ENCODE measurements around the gene ZNF384. TPM values are rescaled to one million over a fixed set of nuclear protein-coding genes. Genes with fewer than 3 reads are reported as not detected.

Gene ZNF384
- total RNA-seq, 1 donor from 2014 or later, result 53.6 TPM

GRCh38 chr12:6646276-6647082, 42.7 kb downstream of the ZNF384 start:
- peak overlapping the region; percentile 63 for H3K27ac ChIP-seq
- ATAC-seq (no peak), DNase-seq (no peak)
- H3K4me1 ChIP-seq, result no peaks in the 10 kb centered on the region
- peaks cover 30% of the 10 kb centered on the region for H3K36me3 ChIP-seq
- peak overlapping the region; percentile 53 for H3K4me3 ChIP-seq
- no peaks in the 10 kb centered on the region for H3K9me3 ChIP-seq
- no peaks in the 10 kb centered on the region for H3K27me3 ChIP-seq
- intact Hi-C loops (cut with DNase I), result no loop called here
- no peak for TF ChIP-seq CTCF (IDR thresholded peaks at IDR 0.05)

GRCh38 chr12:6644903-6645302, 44.3 kb downstream of the ZNF384 start:
- Histone ChIP-seq H3K27ac (peak overlapping the region; percentile 28), H3K4me1 (no peaks in the 10 kb centered on the region), H3K4me3 (no peak overlapping the region), H3K36me3 (peaks cover 14% of the 10 kb centered on the region), H3K27me3 (no peaks in the 10 kb centered on the region), H3K9me3 (no peaks in the 10 kb centered on the region)
- no peak for ATAC-seq
- DNase-seq, result no peak
- peak; percentile 30 for TF ChIP-seq CTCF (IDR thresholded peaks at IDR 0.05)
- intact Hi-C loops (cut with DNase I), result no loop called here

- no peak for DNase-seq
- intact Hi-C loops (cut with DNase I), result no loop called here
Observed at GRCh38 chr12:6644257-6644596, 44.9 kb downstream of the ZNF384 start.

GRCh38 chr12:6643569-6644256, 45.5 kb downstream of the ZNF384 start:
- ATAC-seq, result peak; percentile 52
- intact Hi-C loops (cut with DNase I), result no loop called here
- Histone ChIP-seq H3K36me3 (peaks cover 9% of the 10 kb centered on the region), H3K4me1 (no peaks in the 10 kb centered on the region), H3K27me3 (no peaks in the 10 kb centered on the region), H3K27ac (peak overlapping the region; percentile 28), H3K4me3 (no peak overlapping the region), H3K9me3 (no peaks in the 10 kb centered on the region)
- no peak for TF ChIP-seq CTCF (IDR thresholded peaks at IDR 0.05)
- no peak for DNase-seq

More at GRCh38 chr12:6644257-6644596, 44.9 kb downstream of the ZNF384 start:
- no peaks in the 10 kb centered on the region for H3K27me3 ChIP-seq
- no peak overlapping the region for H3K4me3 ChIP-seq
- H3K27ac ChIP-seq, result peak overlapping the region; percentile 28
- peaks cover 10% of the 10 kb centered on the region for H3K36me3 ChIP-seq
- TF ChIP-seq CTCF (IDR thresholded peaks at IDR 0.05), result no peak
- ATAC-seq, result peak; percentile 75
- no peaks in the 10 kb centered on the region for H3K4me1 ChIP-seq
- H3K9me3 ChIP-seq, result no peaks in the 10 kb centered on the region

DNA sequence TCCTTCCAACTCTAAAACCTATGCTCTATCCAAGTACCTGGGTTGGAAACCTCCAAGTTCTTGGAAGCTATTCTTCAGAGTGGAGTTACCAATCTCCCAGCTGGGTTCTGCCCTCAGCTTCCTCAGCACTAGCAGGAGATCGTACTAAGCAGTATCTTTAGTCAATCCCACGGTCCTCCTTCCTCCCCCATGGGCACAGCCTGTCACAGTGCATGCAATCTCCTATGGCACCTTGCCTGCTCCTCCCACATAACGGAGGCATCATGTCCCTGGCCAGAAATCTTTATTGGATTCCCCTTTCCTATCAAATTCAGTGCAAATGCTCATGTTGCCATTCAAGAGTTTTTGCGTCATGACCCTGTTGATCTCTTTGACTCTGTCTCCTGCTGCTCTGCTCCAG, 48.0 kb downstream of the ZNF384 start:
- ATAC-seq (no peak), DNase-seq (no peak)
- Histone ChIP-seq H3K27ac (no peak overlapping the region), H3K27me3 (no peaks in the 10 kb centered on the region), H3K4me1 (no peaks in the 10 kb centered on the region), H3K9me3 (no peaks in the 10 kb centered on the region), H3K36me3 (no peaks in the 10 kb centered on the region), H3K4me3 (no peak overlapping the region)
- intact Hi-C loops (cut with DNase I), result no loop called here
- no peak for TF ChIP-seq CTCF (IDR thresholded peaks at IDR 0.05)

Data from upper lobe of right lung (tissue), 1 donor.